MM.1S (cell line): ENCODE measurements around the gene TSSC4.
A peak's percentile ranks its signal among the peaks of the same experiment; 100 is the strongest.

ENCODE experiments used
- DNase-seq: peaks from one replicate; pipeline ENCODE4 v3.0.0-alpha.2; 2015
- H2AFZ ChIP-seq: fragments of 300-600 bp; sonication (generic); 2 replicates; pipeline ENCODE4 v1.6.0; 2016; ENCODE audit warnings: antibody characterized with exemption, low read length
- H3F3A ChIP-seq: fragments of 300-600 bp; sonication (generic); 2 replicates; pipeline ENCODE4 v1.6.1; 2016; ENCODE audit warnings: mild to moderate bottlenecking, antibody characterized with exemption, low read length, moderate library complexity, mixed read lengths; ENCODE audit not compliant: insufficient read depth
- H3K27ac ChIP-seq: fragments of 300-600 bp; sonication (generic); 2 replicates; pipeline ENCODE4 v1.5.1; 2016; ENCODE audit warnings: mild to moderate bottlenecking, low read length
- H3K27me3 ChIP-seq: fragments of 300-600 bp; sonication (generic); replicated peaks from 2 replicates; pipeline ENCODE4 v1.6.0; 2016; ENCODE audit warnings: low read length; ENCODE audit not compliant: insufficient read depth
- H3K36me3 ChIP-seq: fragments of 300-600 bp; sonication (generic); replicated peaks from 2 replicates; pipeline ENCODE4 v1.6.1; 2016; ENCODE audit warnings: mild to moderate bottlenecking, low read length, mixed read lengths; ENCODE audit not compliant: insufficient read depth
- H3K4me1 ChIP-seq: fragments of 300-600 bp; sonication (generic); 2 replicates; pipeline ENCODE4 v1.6.1; 2016; ENCODE audit warnings: low read length, mixed read lengths
- H3K4me2 ChIP-seq: fragments of 300-600 bp; sonication (generic); 2 replicates; pipeline ENCODE4 v1.6.0; 2016; ENCODE audit warnings: low read depth, low read length
- H3K4me3 ChIP-seq: fragments of 300-600 bp; sonication (generic); 2 replicates; pipeline ENCODE4 v1.5.1; 2016; ENCODE audit warnings: low read length, mixed read lengths
- H3K79me2 ChIP-seq: fragments of 300-600 bp; sonication (generic); 2 replicates; pipeline ENCODE4 v1.6.1; 2016; ENCODE audit warnings: mixed run types, low read length, mixed read lengths
- H3K9ac ChIP-seq: fragments of 300-600 bp; sonication (generic); 2 replicates; pipeline ENCODE4 v1.6.1; 2016; ENCODE audit warnings: low read length, mixed read lengths
- H3K9me2 ChIP-seq: fragments of 300-600 bp; sonication (generic); replicated peaks from 2 replicates; pipeline ENCODE4 v1.6.1; 2016; ENCODE audit warnings: mild to moderate bottlenecking, low read length, mixed read lengths; ENCODE audit not compliant: insufficient read depth
- H3K9me3 ChIP-seq: fragments of 300-600 bp; sonication (generic); replicated peaks from 2 replicates; pipeline ENCODE4 v1.6.1; 2016; ENCODE audit warnings: mild to moderate bottlenecking, low read length, mixed read lengths; ENCODE audit not compliant: insufficient read depth
- H4K20me1 ChIP-seq: fragments of 300-600 bp; sonication (generic); 2 replicates; pipeline ENCODE4 v1.6.1; 2016; ENCODE audit warnings: mild to moderate bottlenecking, low read length, moderate library complexity, mixed read lengths; ENCODE audit not compliant: insufficient read depth
- EZH2 ChIP-seq: fragments of 300-600 bp; sonication (generic); optimal IDR thresholded peaks from 2 replicates; pipeline ENCODE3; 2017; ENCODE audit warnings: low read depth, mild to moderate bottlenecking, antibody characterized with exemption, low read length, mixed read lengths
- EZH2phosphoT487 ChIP-seq: fragments of 300-600 bp; sonication (generic); IDR thresholded peaks from 2 replicates; pipeline ENCODE4 v1.6.1; 2018; ENCODE audit warnings: antibody characterized with exemption, low read length
- TF ChIP-seq, protein P1 (sequence below): fragments of 300-600 bp; sonication (generic); IDR thresholded peaks from 2 replicates; pipeline ENCODE4 v1.5.1; 2016; ENCODE audit warnings: antibody characterized with exemption, low read length, mixed read lengths

Gene TSSC4

DNA sequence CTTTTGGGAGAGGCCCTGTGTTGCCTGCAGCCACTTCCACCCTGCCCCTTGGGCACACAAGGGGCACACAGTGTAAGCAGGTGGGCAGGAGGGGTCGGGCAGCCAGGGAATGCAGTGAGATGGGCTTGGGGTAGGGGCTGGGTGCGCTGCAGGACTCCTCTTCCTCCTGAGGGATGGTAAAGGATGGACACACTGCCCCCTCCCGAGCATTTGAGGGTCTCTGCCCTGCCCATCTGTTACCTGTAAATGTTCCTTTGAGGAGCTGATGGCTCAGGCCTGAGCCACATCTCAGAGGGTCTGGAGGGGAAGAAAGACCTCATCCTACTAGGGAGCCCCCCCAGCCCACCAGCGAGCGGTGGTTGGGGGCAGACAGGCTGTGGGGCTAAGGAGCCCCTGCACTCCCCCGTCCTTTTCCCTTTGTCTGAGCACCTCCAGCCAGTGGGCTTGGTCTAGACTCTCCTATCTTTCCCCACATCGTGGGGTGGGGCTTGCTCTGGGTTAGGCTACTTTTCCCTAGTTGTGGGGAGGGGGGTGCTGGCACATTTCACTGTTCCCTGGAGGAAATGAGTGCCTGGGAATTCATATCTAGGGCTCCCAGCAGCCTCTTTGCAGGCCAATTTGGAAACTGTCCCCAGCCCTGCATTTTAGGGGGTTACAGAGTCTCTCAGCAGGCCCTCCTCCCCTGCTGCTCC lies 1.7 kb upstream of the TSSC4 start:
- no peaks in the 10 kb centered on the region for H4K20me1 ChIP-seq
- no peaks in the 10 kb centered on the region for H3F3A ChIP-seq
- H3K79me2 ChIP-seq: peaks cover 31% of the 10 kb centered on the region
- H3K9ac ChIP-seq: peak overlapping the region; percentile 97; the same call in 1 of the 2 replicates
- DNase-seq: no peak
- H3K27ac ChIP-seq: no peak overlapping the region
- no peaks in the 10 kb centered on the region for H3K36me3 ChIP-seq
- peaks cover 12% of the 10 kb centered on the region for H3K27me3 ChIP-seq
- no peak overlapping the region for H2AFZ ChIP-seq
- H3K9me2 ChIP-seq: no peaks in the 10 kb centered on the region
- H3K4me3 ChIP-seq: peak overlapping the region; percentile 89; the same call in 1 of the 2 replicates
- H3K9me3 ChIP-seq: no peaks in the 10 kb centered on the region
- H3K4me2 ChIP-seq: peak overlapping the region; percentile 99; the same call in 1 of the 2 replicates
- TF ChIP-seq, protein P1, sequence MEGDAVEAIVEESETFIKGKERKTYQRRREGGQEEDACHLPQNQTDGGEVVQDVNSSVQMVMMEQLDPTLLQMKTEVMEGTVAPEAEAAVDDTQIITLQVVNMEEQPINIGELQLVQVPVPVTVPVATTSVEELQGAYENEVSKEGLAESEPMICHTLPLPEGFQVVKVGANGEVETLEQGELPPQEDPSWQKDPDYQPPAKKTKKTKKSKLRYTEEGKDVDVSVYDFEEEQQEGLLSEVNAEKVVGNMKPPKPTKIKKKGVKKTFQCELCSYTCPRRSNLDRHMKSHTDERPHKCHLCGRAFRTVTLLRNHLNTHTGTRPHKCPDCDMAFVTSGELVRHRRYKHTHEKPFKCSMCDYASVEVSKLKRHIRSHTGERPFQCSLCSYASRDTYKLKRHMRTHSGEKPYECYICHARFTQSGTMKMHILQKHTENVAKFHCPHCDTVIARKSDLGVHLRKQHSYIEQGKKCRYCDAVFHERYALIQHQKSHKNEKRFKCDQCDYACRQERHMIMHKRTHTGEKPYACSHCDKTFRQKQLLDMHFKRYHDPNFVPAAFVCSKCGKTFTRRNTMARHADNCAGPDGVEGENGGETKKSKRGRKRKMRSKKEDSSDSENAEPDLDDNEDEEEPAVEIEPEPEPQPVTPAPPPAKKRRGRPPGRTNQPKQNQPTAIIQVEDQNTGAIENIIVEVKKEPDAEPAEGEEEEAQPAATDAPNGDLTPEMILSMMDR: no peak
- TF ChIP-seq EZH2: no peak
- TF ChIP-seq EZH2phosphoT487: no peak
- peaks cover 12% of the 10 kb centered on the region for H3K4me1 ChIP-seq

DNA sequence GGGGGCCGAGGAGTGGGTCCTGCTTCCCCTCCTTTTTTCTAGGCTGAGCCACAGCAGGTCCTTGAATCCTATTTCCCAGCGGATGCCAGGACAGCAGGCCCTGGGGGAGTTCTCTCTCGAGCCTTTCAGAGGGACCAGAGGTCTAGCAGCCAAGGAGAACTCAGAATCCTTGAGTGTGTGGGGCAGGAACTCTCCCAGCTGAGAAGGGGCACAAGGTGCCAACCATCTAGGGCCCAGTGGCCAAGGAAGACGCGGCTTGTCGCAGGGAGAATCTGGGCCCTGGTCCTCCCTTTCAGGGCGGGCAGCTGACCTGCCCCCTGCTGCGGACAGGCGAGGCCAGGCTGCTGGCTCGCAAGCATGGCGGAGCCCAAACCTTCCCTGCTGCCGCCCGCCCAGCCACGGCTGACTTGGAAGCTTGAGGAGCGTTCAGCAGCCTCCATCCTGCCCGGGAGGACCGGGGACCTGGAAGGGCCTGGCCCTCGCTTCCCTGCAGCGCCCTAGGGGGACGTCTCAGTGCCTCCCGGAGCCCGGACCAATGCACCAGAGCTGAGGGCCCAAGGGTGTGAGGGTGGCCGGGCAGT lies 972 bp upstream of the TSSC4 start:
- Histone ChIP-seq H3K9ac (peak overlapping the region; percentile 97), H4K20me1 (no peaks in the 10 kb centered on the region), H3K4me2 (peak overlapping the region; percentile 99), H3K9me2 (no peaks in the 10 kb centered on the region), H3K36me3 (no peaks in the 10 kb centered on the region), H3K79me2 (peaks cover 31% of the 10 kb centered on the region), H3K4me3 (peak overlapping the region; percentile 89), H3K27me3 (peaks cover 4% of the 10 kb centered on the region), H3F3A (no peaks in the 10 kb centered on the region), H3K27ac (peak overlapping the region; percentile 60), H2AFZ (peak overlapping the region; percentile 78), H3K9me3 (no peaks in the 10 kb centered on the region), H3K4me1 (peaks cover 12% of the 10 kb centered on the region)
- TF ChIP-seq EZH2phosphoT487 (no peak), EZH2 (no peak)
- TF ChIP-seq, protein P1: no peak
- peak; percentile 16 for DNase-seq

DNA sequence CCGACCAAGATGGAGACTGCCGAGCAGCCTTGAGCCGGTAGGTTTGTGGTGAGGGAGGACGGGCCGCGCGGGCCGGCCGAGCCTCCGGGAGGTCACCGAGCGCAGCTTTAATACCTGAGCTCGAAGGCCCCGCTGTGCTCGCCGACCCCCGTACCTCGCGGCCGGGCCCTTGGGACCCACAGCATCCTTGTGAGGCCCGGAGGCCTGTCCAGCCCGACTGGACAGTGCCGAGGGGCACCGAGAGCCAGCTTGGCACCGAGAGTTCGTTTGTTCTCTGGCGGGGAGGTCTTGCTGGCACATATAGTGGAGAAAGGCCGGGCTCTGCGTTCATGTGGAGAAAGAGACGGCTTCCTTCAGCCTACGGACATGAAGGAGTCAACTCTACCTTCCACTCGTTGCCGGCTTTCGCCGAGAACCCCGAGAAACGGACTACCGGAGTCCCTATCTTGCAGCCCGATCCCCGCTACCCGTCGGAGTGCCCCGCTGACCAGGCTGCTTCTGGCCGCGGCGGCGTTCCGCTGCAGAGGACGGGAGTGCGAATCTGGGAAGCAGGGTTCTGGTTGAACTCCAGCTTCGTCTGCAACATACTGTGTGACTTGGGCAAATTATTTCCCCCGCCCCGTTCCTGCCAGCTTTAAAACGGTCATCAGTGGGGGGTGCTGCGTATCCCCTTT lies 349 bp downstream of the TSSC4 start:
- H3F3A ChIP-seq: no peaks in the 10 kb centered on the region
- H3K4me1 ChIP-seq: peaks cover 12% of the 10 kb centered on the region
- peak overlapping the region; percentile 65 for H2AFZ ChIP-seq
- TF ChIP-seq EZH2phosphoT487: no peak
- TF ChIP-seq, protein P1: no peak
- TF ChIP-seq EZH2: no peak
- H3K36me3 ChIP-seq: no peaks in the 10 kb centered on the region
- no peaks in the 10 kb centered on the region for H4K20me1 ChIP-seq
- peaks cover 31% of the 10 kb centered on the region for H3K79me2 ChIP-seq
- H3K4me2 ChIP-seq: peak overlapping the region; percentile 90
- no peaks in the 10 kb centered on the region for H3K9me2 ChIP-seq
- DNase-seq: no peak
- peak overlapping the region; percentile 99 for H3K4me3 ChIP-seq
- peak overlapping the region; percentile 48; the same call in 1 of the 2 replicates for H3K27ac ChIP-seq
- no peaks in the 10 kb centered on the region for H3K9me3 ChIP-seq
- peaks cover 7% of the 10 kb centered on the region for H3K27me3 ChIP-seq
- peak overlapping the region; percentile 94 for H3K9ac ChIP-seq
